K562 (cell line): Measurements from ENCODE around the gene KLK14. TPM values are rescaled to one million over a fixed set of nuclear protein-coding genes. Genes with fewer than 3 reads are reported as not detected.

Source experiments
- ATAC-seq: fragments of 200-7000 bp; cut with Tn5 transposase; 3 replicates; pipeline ENCODE4 v1.9.1; 2020; ENCODE audit warnings: moderate library complexity
- BruUV-seq: library from RNA; stranded (reverse); fragments of 400-500 nt; replicated peaks from 2 replicates; lab custom pipeline; 2021; lab: Mats Ljungman, UMichigan
- CTCF ChIA-PET: fragments of 300-600 bp; formaldehyde crosslinking; extraction: SDS; loops from one replicate; lab custom pipeline; 2021; ENCODE audit warnings: low intra/inter-chr PET ratio; lab: Yijun Ruan, JAX
- POLR2A ChIA-PET: fragments of 300-600, 350-650 bp; sonication (Branson Sonifier 250); formaldehyde crosslinking; extraction: SDS; loops from one replicate; lab custom pipeline; 2021; ENCODE audit warnings: antibody characterized with exemption, inconsistent platforms; lab: Yijun Ruan, JAX
- DNase-seq, 4 experiments: peaks; one replicate each; pipeline versions ENCODE4 v3.0.0 to v3.0.0-alpha.2; 2011 to 2018; ENCODE audit warnings: low spot score in 3 of 4, mixed read lengths in 3 of 4; ENCODE audit errors: extremely low read depth in 1 of 4
- FAIRE-seq: peaks from 2 replicates; lab custom pipeline; 2011; peaks lifted over from hg19 to GRCh38; lab: Jason Lieb, UNC
- H2AFZ ChIP-seq: 2 replicates; pipeline ENCODE4 v1.6.0; 2011; ENCODE audit warnings: low read depth, low read length, control low read depth, inconsistent platforms
- H3K27ac ChIP-seq: fragments of 200-600 bp; 3 replicates; pipeline ENCODE4 v1.8.0; 2011; ENCODE audit warnings: low read depth, mild to moderate bottlenecking, control low read depth, inconsistent platforms, low read length, moderate library complexity, mixed read lengths; ENCODE audit errors: extremely low read depth
- H3K27me3 ChIP-seq, 2 experiments: fragments of 300-600 bp in 1 of 2; 2 replicates in 1 of 2; 3 replicates in 1 of 2; pipeline versions ENCODE4 v1.6.0 to v1.8.0; 2011; ENCODE audit warnings: inconsistent platforms in 2 of 2, low read length in 2 of 2, mild to moderate bottlenecking in 1 of 2, mixed read lengths in 1 of 2, moderate library complexity in 1 of 2; ENCODE audit not compliant: control insufficient read depth in 2 of 2, insufficient read depth in 2 of 2
- H3K36me3 ChIP-seq: fragments of 300-600 bp; 3 replicates; pipeline ENCODE4 v1.8.0; 2011; ENCODE audit warnings: mild to moderate bottlenecking, low read length, inconsistent platforms; ENCODE audit not compliant: control insufficient read depth, insufficient read depth
- H3K4me1 ChIP-seq, 2 experiments: fragments of 200-600 bp in 1 of 2; replicated peaks in 1 of 2; 2 replicates in 1 of 2; 3 replicates in 1 of 2; pipeline versions ENCODE4 v1.5.1 to v1.8.0; 2011; ENCODE audit warnings: inconsistent platforms in 2 of 2, low read length in 2 of 2, mild to moderate bottlenecking in 1 of 2, mixed read lengths in 1 of 2, moderate library complexity in 1 of 2; ENCODE audit not compliant: control insufficient read depth in 2 of 2, insufficient read depth in 2 of 2
- H3K4me2 ChIP-seq: 2 replicates; pipeline ENCODE4 v1.6.1; 2011; ENCODE audit warnings: low read length, control low read depth, inconsistent platforms, mixed read lengths; ENCODE audit not compliant: insufficient read depth
- H3K4me3 ChIP-seq: fragments of 200-600 bp; sonication (generic), shearing (Covaris generic); 2 replicates; pipeline ENCODE4 v1.5.1; 2016; ENCODE audit warnings: control low read depth, inconsistent platforms
- H3K79me2 ChIP-seq: fragments of 200-600 bp; 3 replicates; pipeline ENCODE4 v1.8.0; 2011; ENCODE audit warnings: low read length, inconsistent platforms; ENCODE audit not compliant: control insufficient read depth, insufficient read depth
- H3K9ac ChIP-seq, 2 experiments: 2 replicates each; pipeline versions ENCODE4 v1.6.0 to v1.6.1; 2011; ENCODE audit warnings: low read depth in 2 of 2, low read length in 2 of 2, control low read depth in 1 of 2, inconsistent platforms in 1 of 2, mild to moderate bottlenecking in 1 of 2, mixed read lengths in 1 of 2; ENCODE audit not compliant: insufficient read depth in 1 of 2
- H3K9me1 ChIP-seq: one replicate; pipeline ENCODE4 v1.6.0; 2011; ENCODE audit warnings: inconsistent platforms, mild to moderate bottlenecking, low read length, moderate library complexity; ENCODE audit not compliant: control insufficient read depth, insufficient read depth
- H3K9me3 ChIP-seq: replicated peaks from 2 replicates; pipeline ENCODE4 v1.5.1; 2011; ENCODE audit warnings: low read depth, low read length, inconsistent platforms; ENCODE audit not compliant: control insufficient read depth, insufficient read depth
- H4K20me1 ChIP-seq: replicated peaks from 2 replicates; pipeline ENCODE4 v1.6.1; 2011; ENCODE audit warnings: low read length, inconsistent platforms, mixed read lengths; ENCODE audit not compliant: control insufficient read depth, insufficient read depth
- CEBPG ChIP-seq, 3 experiments: fragments of 200-800 bp in 1 of 3; sonication (Bioruptor generic) in 1 of 3; sonication (generic) in 1 of 3; formaldehyde crosslinking in 1 of 3; IDR thresholded peaks in 2 of 3; conservative IDR thresholded peaks in 1 of 3; 2 replicates each; pipeline versions ENCODE4 v1.6.1 to v1.8.0; 2016 to 2022; ENCODE audit warnings: missing compliant biosample characterization in 2 of 3, missing genetic modification characterization in 2 of 3, mild to moderate bottlenecking in 1 of 3, missing genetic modification reagents in 1 of 3
- CHD1 ChIP-seq: fragments of 200-600 bp; sonication (generic); IDR thresholded peaks from one replicate; pipeline ENCODE4 v1.6.1; 2012; ENCODE audit warnings: mild to moderate bottlenecking, moderate library complexity, low read length, inconsistent platforms
- FOXP1 ChIP-seq: sonication (generic); formaldehyde crosslinking; IDR thresholded peaks from 2 replicates; pipeline ENCODE4 v1.8.0; 2022; ENCODE audit warnings: mild to moderate bottlenecking, missing genetic modification reagents
- L3MBTL2 ChIP-seq: fragments of 450-650 bp; IDR thresholded peaks from 2 replicates; pipeline ENCODE4 v1.6.1; 2016; ENCODE audit warnings: mild to moderate bottlenecking, moderate library complexity
- LARP7 ChIP-seq: fragments of 450-650 bp; IDR thresholded peaks from 2 replicates; pipeline ENCODE4 v1.6.1; 2016
- MCM5 ChIP-seq: fragments of 450-650 bp; IDR thresholded peaks from 2 replicates; pipeline ENCODE4 v1.6.1; 2016; ENCODE audit warnings: low read depth
- MYC ChIP-seq, 2 experiments: fragments of 250-450 bp in 1 of 2; sonication (Bioruptor Pico) in 1 of 2; IDR thresholded peaks; 2 replicates each; pipeline versions ENCODE4 v1.5.1 to v1.6.1; 2012 to 2021; ENCODE audit warnings: low read depth in 2 of 2, borderline replicate concordance in 1 of 2, improper control_type of control experiment in 1 of 2, low read length in 1 of 2, mild to moderate bottlenecking in 1 of 2, moderate library complexity in 1 of 2
- PPARD ChIP-seq: fragments of 250-450 bp; sonication (Bioruptor Pico); IDR thresholded peaks from 2 replicates; pipeline ENCODE4 v1.8.0; 2022; ENCODE audit warnings: inconsistent platforms, mild to moderate bottlenecking, moderate library complexity
- PTRF ChIP-seq: fragments of 450-650 bp; IDR thresholded peaks from 2 replicates; pipeline ENCODE4 v1.6.1; 2016; ENCODE audit warnings: mild to moderate bottlenecking, missing genetic modification characterization, missing compliant biosample characterization
- TRIM24 ChIP-seq, 2 experiments: fragments of 450-650 bp; IDR thresholded peaks; 2 replicates each; pipeline ENCODE4 v1.6.1; 2016
- ZNF133 ChIP-seq: fragments of 250-450 bp; sonication (Bioruptor Pico); IDR thresholded peaks from 2 replicates; pipeline ENCODE4 v1.4.0; 2020; ENCODE audit warnings: mild to moderate bottlenecking
- ZNF23 ChIP-seq: fragments of 250-450 bp; sonication (Bioruptor Pico); IDR thresholded peaks from 2 replicates; pipeline ENCODE4 v1.4.0; 2020; ENCODE audit warnings: mild to moderate bottlenecking
- ZNF232 ChIP-seq: sonication (generic); formaldehyde crosslinking; IDR thresholded peaks from 2 replicates; pipeline ENCODE4 v1.8.0; 2022; ENCODE audit warnings: mild to moderate bottlenecking, missing genetic modification reagents
- ZNF324 ChIP-seq: fragments of 250-450 bp; sonication (Bioruptor Pico); IDR thresholded peaks from 2 replicates; pipeline ENCODE4 v1.4.0; 2020; ENCODE audit warnings: mild to moderate bottlenecking
- ZNF583 ChIP-seq: fragments of 250-450 bp; sonication (Bioruptor Pico); IDR thresholded peaks from 2 replicates; pipeline ENCODE4 v1.4.0; 2020
- ZNF644 ChIP-seq: fragments of 200-800 bp; sonication (Bioruptor generic); IDR thresholded peaks from 2 replicates; pipeline ENCODE4 v1.6.1; 2016; ENCODE audit warnings: low read depth, missing genetic modification characterization, missing compliant biosample characterization
- ZNF766 ChIP-seq: fragments of 200-800 bp; sonication (Bioruptor generic); conservative IDR thresholded peaks from 2 replicates; pipeline ENCODE4 v1.6.1; 2016; ENCODE audit warnings: missing genetic modification characterization, missing compliant biosample characterization
- WGBS: fragments of 100-300 bp; shearing (Covaris generic); methylation state at CpG from one replicate; pipeline ENCODE4 v1.1.6; 2016; ENCODE audit warnings: low coverage, mixed read lengths; ENCODE audit not compliant: insufficient coverage; ENCODE audit errors: missing lambda C conversion rate; 5-methylcytosine and 5-hydroxymethylcytosine counted together
- in situ Hi-C: fragments of 300-500 bp; cut with MboI; formaldehyde crosslinking; loops from 4 replicates; pipeline ENCODE4 v1.15.0; 2018; ENCODE audit warnings: inconsistent platforms, mixed read lengths
- intact Hi-C: fragments of 100-400 bp; cut with micrococcal nuclease; formaldehyde crosslinking; loops from 2 replicates; pipeline ENCODE4 v1.14.2; 2022
- polyA plus RNA-seq, 8 experiments: library from polyadenylated mRNA; depleted of rRNA in 4 of 8; stranded (reverse) in 5 of 8; unstranded in 3 of 8; fragments of >200 nt; fragmentation: Nextera tagmentation in 2 of 8; fragmentation: Illumina TruSeq in 1 of 8; extraction: Ambion mirVana in 2 of 8; extraction: Trizol in 1 of 8; gene quantifications; 2 replicates each; pipeline versions ENCODE4 v1.2.1 to v1.2.3, GENCODE V29; 2011 to 2014; ENCODE audit warnings: inconsistent platforms in 1 of 8, missing spikeins in 1 of 8
- total RNA-seq, 7 experiments: library from RNA; depleted of rRNA in 6 of 7; stranded (reverse); fragments of >200 nt in 6 of 7; fragmentation: Illumina TruSeq in 2 of 7; extraction: Trizol in 2 of 7; gene quantifications; 2 replicates each; pipeline versions ENCODE4 v1.2.1 to v1.2.3, GENCODE V29; 2011 to 2021; ENCODE audit warnings: low replicate concordance in 1 of 7
- TF ChIP-seq, protein P1 (sequence below): sonication (generic); formaldehyde crosslinking; IDR thresholded peaks from 2 replicates; pipeline ENCODE4 v1.9.0; 2022; ENCODE audit warnings: mild to moderate bottlenecking, missing genetic modification reagents
- TF ChIP-seq, protein P2 (sequence below), 2 experiments: fragments of 450-650 bp in 1 of 2; sonication (generic) in 1 of 2; formaldehyde crosslinking in 1 of 2; IDR thresholded peaks in 1 of 2; conservative IDR thresholded peaks in 1 of 2; 2 replicates each; pipeline versions ENCODE4 v1.6.1 to v1.8.1; 2016 to 2023; ENCODE audit warnings: mild to moderate bottlenecking in 2 of 2, moderate library complexity in 2 of 2, inconsistent platforms in 1 of 2, missing genetic modification reagents in 1 of 2

Gene KLK14
- total and polyA plus RNA-seq, 9 of the 15 experiments (the other 6 are each of a cell fraction or from before 2014, with no cell fraction given): not detected

DNA sequence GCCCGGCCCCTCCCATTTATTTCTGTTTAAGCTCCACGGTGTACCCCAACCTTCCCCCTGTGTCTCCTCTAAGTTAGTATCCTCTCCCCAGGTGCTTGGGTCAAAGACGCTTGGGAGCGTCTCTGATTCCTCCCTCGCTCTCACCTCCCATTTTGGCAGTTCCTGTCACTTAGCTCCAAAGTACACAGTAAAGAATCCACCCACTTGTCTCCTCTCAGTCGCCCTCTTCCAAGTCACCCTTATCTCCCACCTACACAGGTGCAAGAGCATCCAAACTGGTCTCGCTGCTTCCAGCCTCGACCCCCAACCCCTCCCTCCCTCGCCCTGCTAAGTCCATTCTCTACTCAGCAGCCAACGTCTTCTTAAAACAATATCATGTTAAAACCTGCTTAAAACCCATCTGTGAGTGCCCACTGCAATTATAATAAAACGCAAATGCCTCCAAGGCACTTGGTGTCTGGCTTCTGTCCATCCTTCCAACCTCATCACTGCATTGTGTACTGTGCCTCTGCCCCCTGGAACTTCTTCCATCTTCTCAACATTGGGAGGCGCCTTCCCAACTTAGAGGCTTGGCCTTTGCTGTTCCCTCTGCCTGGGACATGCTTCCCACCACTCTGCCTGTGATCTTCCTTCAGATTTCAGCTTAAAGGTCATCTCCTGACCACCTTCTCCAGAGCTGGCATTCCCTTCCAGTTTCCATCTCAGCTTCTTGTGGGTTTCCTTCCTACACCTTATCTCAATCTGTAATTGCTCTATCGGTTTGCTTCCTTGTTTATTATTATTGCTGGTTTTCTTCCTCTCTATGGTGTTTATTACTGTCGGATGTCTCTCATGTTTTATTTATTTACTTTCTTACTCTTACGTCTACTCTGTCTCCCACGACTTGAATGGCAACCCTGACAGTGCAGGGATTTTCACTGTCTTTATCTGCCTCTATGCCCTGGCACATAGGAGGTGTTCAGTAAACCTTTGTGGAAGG is 9.5 kb upstream of the KLK14 start (continued):
- TF ChIP-seq ZNF766 (CRISPR knock-in tag) (no peak), ZNF583 (CRISPR knock-in tag) (no peak), PTRF (tag) (no peak), MCM5 (no peak)
- TF ChIP-seq, protein P1, sequence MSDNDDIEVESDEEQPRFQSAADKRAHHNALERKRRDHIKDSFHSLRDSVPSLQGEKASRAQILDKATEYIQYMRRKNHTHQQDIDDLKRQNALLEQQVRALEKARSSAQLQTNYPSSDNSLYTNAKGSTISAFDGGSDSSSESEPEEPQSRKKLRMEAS: no peak

DNA sequence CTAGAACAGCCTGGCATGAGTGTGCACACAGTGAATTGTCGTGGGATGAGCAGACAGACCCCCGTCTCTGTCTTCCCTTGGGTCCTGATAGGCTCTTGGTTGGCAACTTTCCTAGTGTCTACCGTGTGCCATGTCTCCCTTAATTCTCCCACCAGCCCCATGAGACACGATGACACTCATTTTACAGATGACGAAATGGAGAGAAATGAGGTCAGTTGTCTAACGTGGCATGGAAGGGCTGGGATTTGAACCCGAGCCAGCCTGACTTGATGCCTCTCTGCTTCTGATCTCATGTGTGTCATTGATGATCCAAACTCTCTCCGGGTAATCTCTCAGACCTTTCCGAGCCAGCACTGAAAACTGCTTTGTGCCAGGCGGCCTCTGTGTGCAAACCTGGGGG is 8.4 kb upstream of the KLK14 start:
- intact Hi-C loops: loop anchor here (5.0 kb wide), 1 partner anchor 384 kb away; no protein-coding TSS in a partner anchor
- Histone ChIP-seq H3K79me2 (no peaks in the 10 kb centered on the region), H3K27me3 (peaks cover 17 to 44% of the 10 kb centered on the region in 2 experiments; a peak in 3 of 5 replicates), H3K4me1 (peaks cover 0 to 1% of the 10 kb centered on the region in 2 experiments; a peak in 2 of 5 replicates), H3K9me3 (no peaks in the 10 kb centered on the region), H3K4me2 (0 out of 2 replicates have a peak overlapping the region, but pooled peaks have one; percentile 1), H4K20me1 (0 out of 2 replicates have a peak, but pooled peaks cover 5% of the 10 kb centered on the region), H3K9ac (no peak overlapping the region), H3K36me3 (no peaks in the 10 kb centered on the region), H3K4me3 (no peak overlapping the region), H3K27ac (no peak overlapping the region), H3K9me1 (peaks cover 4% of the 10 kb centered on the region), H2AFZ (no peak overlapping the region)
- DNase-seq: no peak
- WGBS: 13% methylated on average over 10 of the region's 10 CpGs
- in situ Hi-C loops: loop anchor here (5.0 to 10.0 kb wide), 3 partner anchors 69 to 386 kb away; no protein-coding TSS in a partner anchor
- CTCF ChIA-PET: no interaction called here
- no peak for FAIRE-seq
- no TSS peak for BruUV-seq
- 0 out of 3 replicates have a peak, but pooled peaks have one; percentile 34 for ATAC-seq
- POLR2A ChIA-PET: no interaction called here
- TF ChIP-seq ZNF324 (CRISPR knock-in tag) (no peak), CEBPG (CRISPR knock-in tag; IDR thresholded peaks at IDR 0.05) (peak; percentile 39; the same call in 1 of the 2 replicates), CEBPG (tag; conservative IDR thresholded peaks at IDR 0.05 in 1 of 2, IDR thresholded peaks at IDR 0.05 in 1 of 2) (peak in 1 of 2 experiments; percentile 81; a peak in 2 of 4 replicates), ZNF133 (CRISPR knock-in tag) (no peak), PPARD (CRISPR knock-in tag) (no peak), MYC (IDR thresholded peaks at IDR 0.05; ENCODE audit: low read depth, low read length) (no peak), MYC (CRISPR knock-in tag; IDR thresholded peaks at IDR 0.05; ENCODE audit: borderline replicate concordance, low read depth) (no peak), L3MBTL2 (peak; percentile 27; the same call in 1 of the 2 replicates), FOXP1 (CRISPR knock-in tag) (no peak), LARP7 (no peak), ZNF644 (no peak), TRIM24 (IDR thresholded peaks at IDR 0.05) (peak in 1 of 2 experiments; percentile 47; a peak in 2 of 4 replicates), ZNF232 (CRISPR knock-in tag) (no peak), CHD1 (no peak), ZNF23 (CRISPR knock-in tag) (no peak)
- TF ChIP-seq, protein P2, sequence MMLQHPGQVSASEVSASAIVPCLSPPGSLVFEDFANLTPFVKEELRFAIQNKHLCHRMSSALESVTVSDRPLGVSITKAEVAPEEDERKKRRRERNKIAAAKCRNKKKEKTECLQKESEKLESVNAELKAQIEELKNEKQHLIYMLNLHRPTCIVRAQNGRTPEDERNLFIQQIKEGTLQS (IDR thresholded peaks at IDR 0.05): peak; percentile 69
- TF ChIP-seq, protein P2 (CRISPR knock-in tag; conservative IDR thresholded peaks at IDR 0.05): no peak
